ENCODE results near the gene SPATA32.

Gene SPATA32

GRCh38 chr17:45246861-45247428 is 14.9 kb downstream of the SPATA32 start:
- DNase-seq (ENCODE audit: low read depth in 2 of 2) = no peak

- DNase-seq (ENCODE audit: low read depth in 2 of 2) = no peak
These were observed 15.6 kb downstream of the SPATA32 start for GRCh38 chr17:45246338-45246737.

- DNase-seq (ENCODE audit: low read depth in 2 of 2) = no peak
These were observed 16.9 kb downstream of the SPATA32 start for GRCh38 chr17:45244725-45245656.

GRCh38 chr17:45243750-45244149 is 18.1 kb downstream of the SPATA32 start:
- DNase-seq (ENCODE audit: low read depth in 2 of 2) = no peak

- DNase-seq (ENCODE audit: low read depth in 2 of 2) = no peak
These were observed 19.9 kb downstream of the SPATA32 start for GRCh38 chr17:45242029-45242414.

- DNase-seq (ENCODE audit: low read depth in 2 of 2) = no peak
These were observed 20.4 kb downstream of the SPATA32 start for GRCh38 chr17:45241328-45242028.

GRCh38 chr17:45240905-45241327 is 21.0 kb downstream of the SPATA32 start:
- no peak for DNase-seq (ENCODE audit: low read depth in 2 of 2)

GRCh38 chr17:45238155-45238774 is 23.6 kb downstream of the SPATA32 start:
- no peak for DNase-seq (ENCODE audit: low read depth in 2 of 2)

- DNase-seq (ENCODE audit: low read depth in 2 of 2) = no peak
These were observed 24.2 kb downstream of the SPATA32 start for GRCh38 chr17:45237686-45238085.

- no peak for DNase-seq (ENCODE audit: low read depth in 2 of 2)
These were observed 25.6 kb downstream of the SPATA32 start for GRCh38 chr17:45236282-45236606.

- peak; percentile 61 to 65 for DNase-seq (ENCODE audit: low read depth in 2 of 2)
These were observed 26.2 kb downstream of the SPATA32 start for GRCh38 chr17:45235416-45236281.

- DNase-seq (ENCODE audit: low read depth in 2 of 2) = no peak
These were observed 27.1 kb downstream of the SPATA32 start for GRCh38 chr17:45234641-45235415.

GRCh38 chr17:45233423-45233924 is 28.4 kb downstream of the SPATA32 start:
- DNase-seq (ENCODE audit: low read depth in 2 of 2) = no peak

GRCh38 chr17:45232514-45233422 is 29.1 kb downstream of the SPATA32 start:
- DNase-seq (ENCODE audit: low read depth in 2 of 2) = no peak

- no peak for DNase-seq (ENCODE audit: low read depth in 2 of 2)
These were observed 30.3 kb downstream of the SPATA32 start for GRCh38 chr17:45231481-45232116.

GRCh38 chr17:45230787-45231480 is 31.0 kb downstream of the SPATA32 start:
- no peak for DNase-seq (ENCODE audit: low read depth in 2 of 2)

GRCh38 chr17:45230410-45230786 is 31.5 kb downstream of the SPATA32 start:
- no peak for DNase-seq (ENCODE audit: low read depth in 2 of 2)
